HepG2 (cell line): ENCODE data around the gene AP3D1. TPM values are rescaled to one million over a fixed set of nuclear protein-coding genes. Genes with fewer than 3 reads are reported as not detected.
A peak's percentile ranks its signal among the peaks of the same experiment; 100 is the strongest.

Source experiments
- AGO1 ChIP-seq: fragments of 200-400 bp; formaldehyde crosslinking; IDR thresholded peaks from 2 replicates; pipeline ENCODE4 v1.6.1; 2017; ENCODE audit warnings: mild to moderate bottlenecking, low read depth, low read length, moderate library complexity; ENCODE audit not compliant: poor library complexity, severe bottlenecking
- ATRX ChIP-seq: sonication (generic); formaldehyde crosslinking; IDR thresholded peaks from 2 replicates; pipeline ENCODE4 v1.4.0; 2020; ENCODE audit warnings: missing genetic modification reagents, borderline replicate concordance
- BATF2 ChIP-seq: sonication (generic); formaldehyde crosslinking; IDR thresholded peaks from 2 replicates; pipeline ENCODE4 v1.8.0; 2022; ENCODE audit warnings: mild to moderate bottlenecking, missing genetic modification reagents, moderate library complexity
- BRD4 ChIP-seq: sonication (generic); formaldehyde crosslinking; IDR thresholded peaks from 2 replicates; pipeline ENCODE4 v1.4.0; 2020; ENCODE audit warnings: missing genetic modification reagents
- ELF3 ChIP-seq: IDR thresholded peaks from 2 replicates; pipeline ENCODE4 v1.6.1; 2016; ENCODE audit warnings: missing genetic modification reagents, missing compliant biosample characterization
- GRHL1 ChIP-seq: sonication (generic); formaldehyde crosslinking; conservative IDR thresholded peaks from 2 replicates; pipeline ENCODE4 v1.8.0; 2022; ENCODE audit warnings: missing genetic modification reagents
- HINFP ChIP-seq: sonication (generic); formaldehyde crosslinking; IDR thresholded peaks from 2 replicates; pipeline ENCODE4 v1.4.0; 2020; ENCODE audit warnings: low read depth, mild to moderate bottlenecking, missing genetic modification reagents
- HOXD1 ChIP-seq: sonication (generic); formaldehyde crosslinking; IDR thresholded peaks from 2 replicates; pipeline ENCODE4 v1.5.0; 2020; ENCODE audit warnings: missing genetic modification reagents
- PRDM10 ChIP-seq: sonication (generic); formaldehyde crosslinking; IDR thresholded peaks from 2 replicates; pipeline ENCODE4 v1.4.0; 2020; ENCODE audit warnings: low read depth, missing genetic modification reagents
- SPEN ChIP-seq: sonication (generic); formaldehyde crosslinking; IDR thresholded peaks from 2 replicates; pipeline ENCODE4 v1.5.1; 2020; ENCODE audit warnings: low read depth, mild to moderate bottlenecking, missing genetic modification reagents
- ZEB1 ChIP-seq: IDR thresholded peaks from 2 replicates; pipeline ENCODE4 v1.6.1; 2012; ENCODE audit warnings: mild to moderate bottlenecking, low read depth, inconsistent platforms; ENCODE audit not compliant: insufficient replicate concordance
- ZNF136 ChIP-seq: sonication (generic); formaldehyde crosslinking; IDR thresholded peaks from 2 replicates; pipeline ENCODE4 v1.8.1; 2022; ENCODE audit warnings: low read depth, mild to moderate bottlenecking, moderate library complexity, missing genetic modification reagents
- ZNF280D ChIP-seq: sonication (generic); formaldehyde crosslinking; IDR thresholded peaks from 2 replicates; pipeline ENCODE4 v1.5.1; 2020; ENCODE audit warnings: mild to moderate bottlenecking, missing genetic modification reagents
- ZNF501 ChIP-seq: sonication (generic); formaldehyde crosslinking; IDR thresholded peaks from 2 replicates; pipeline ENCODE4 v1.5.1; 2020; ENCODE audit warnings: mild to moderate bottlenecking, moderate library complexity, missing genetic modification reagents
- ZNF782 ChIP-seq: sonication (generic); formaldehyde crosslinking; IDR thresholded peaks from 2 replicates; pipeline ENCODE4 v1.4.0; 2020; ENCODE audit warnings: missing genetic modification reagents, mild to moderate bottlenecking, borderline replicate concordance
- ZSCAN20 ChIP-seq: sonication (generic); formaldehyde crosslinking; IDR thresholded peaks from 2 replicates; pipeline ENCODE4 v1.4.0; 2020; ENCODE audit warnings: missing genetic modification reagents, mild to moderate bottlenecking, borderline replicate concordance
- polyA plus RNA-seq, 8 experiments: library from polyadenylated mRNA; depleted of rRNA in 3 of 8; stranded (reverse) in 7 of 8; unstranded in 1 of 8; fragments of >200 nt; fragmentation: Illumina TruSeq in 4 of 8; extraction: Trizol in 4 of 8; gene quantifications; 2 replicates each; pipeline versions ENCODE4 v1.2.1 to v1.2.3, GENCODE V29; 2011 to 2016; ENCODE audit warnings: low read depth in 4 of 8, missing spikeins in 1 of 8, mixed read lengths in 1 of 8; ENCODE audit not compliant: insufficient read depth in 1 of 8
- total RNA-seq, 5 experiments: library from RNA; depleted of rRNA; stranded (reverse); fragments of >200 nt; fragmentation: Illumina TruSeq; extraction: Trizol; gene quantifications; 2 replicates each; pipeline ENCODE4 v1.2.3, GENCODE V29; 2016; ENCODE audit warnings: low read depth in 1 of 5

The AP3D1 gene
- total and polyA plus RNA-seq, 2 of the 13 experiments (the other 11 are each of a cell fraction or from before 2014, with no cell fraction given): 68.0 to 82.6 TPM

- TF ChIP-seq ZNF782 (CRISPR knock-in tag) (no peak), ELF3 (CRISPR knock-in tag) (no peak), SPEN (CRISPR knock-in tag) (peak; percentile 81; the same call in 1 of the 2 replicates), BRD4 (CRISPR knock-in tag) (no peak), ZEB1 (no peak), ZNF501 (CRISPR knock-in tag) (no peak), HOXD1 (CRISPR knock-in tag) (0 out of 2 replicates have a peak, but pooled peaks have one; percentile 16), ZNF136 (CRISPR knock-in tag) (no peak), GRHL1 (CRISPR knock-in tag) (no peak), ZNF280D (CRISPR knock-in tag) (peak; percentile 5; the same call in 1 of the 2 replicates), ZSCAN20 (no peak), PRDM10 (CRISPR knock-in tag) (no peak), BATF2 (CRISPR knock-in tag) (no peak), AGO1 (no peak), HINFP (CRISPR knock-in tag) (no peak), ATRX (CRISPR knock-in tag) (no peak)
Measured at GRCh38 chr19:2150794-2151338, 500 bp downstream of the AP3D1 start (continued).
